Prostate gland (tissue), 2 donors: ENCODE measurements around the gene RTTN. TPM values are rescaled to one million over a fixed set of nuclear protein-coding genes. Genes with fewer than 3 reads are reported as not detected.

Experiments
- DNase-seq: peaks from one replicate; pipeline ENCODE4 v3.0.0-alpha.2; 2019; ENCODE audit warnings: low spot score
- H3K27ac ChIP-seq, 2 donors: fragments of 200-600 bp; sonication (generic); 2 replicates each; pipeline ENCODE4 v1.5.1; 2017 to 2019
- H3K27me3 ChIP-seq: fragments of 200-600 bp; sonication (generic); replicated peaks from 2 replicates; pipeline ENCODE4 v1.5.1; 2019; ENCODE audit not compliant: insufficient read depth
- H3K36me3 ChIP-seq, 2 donors: fragments of 200-600 bp; sonication (generic); 1 replicate in 1 of 2; 2 replicates in 1 of 2; pipeline versions ENCODE4 v1.5.1 to v1.8.1; 2017 to 2019
- H3K4me1 ChIP-seq: fragments of 200-600 bp; sonication (generic); replicated peaks from 2 replicates; pipeline ENCODE4 v1.5.1; 2019
- H3K4me3 ChIP-seq, 2 donors: fragments of 200-600 bp; sonication (generic); 2 replicates each; pipeline ENCODE4 v1.5.1; 2017 to 2019
- H3K9me3 ChIP-seq: fragments of 200-600 bp; sonication (generic); 2 replicates; pipeline ENCODE4 v1.5.1; 2017
- POLR2A ChIP-seq: fragments of 450-650 bp; IDR thresholded peaks from one replicate; pipeline ENCODE4 v1.6.1; 2016; ENCODE audit warnings: antibody characterized with exemption, mild to moderate bottlenecking
- POLR2AphosphoS5 ChIP-seq: sonication (generic); formaldehyde crosslinking; IDR thresholded peaks from one replicate; pipeline ENCODE4 v1.6.1; 2017; ENCODE audit warnings: antibody characterized with exemption
- WGBS: methylation state at CpG from one replicate; pipeline ENCODE4 v1.1.5; 2018; 5-methylcytosine and 5-hydroxymethylcytosine counted together
- intact Hi-C: fragments of 100-400 bp; cut with DNase I; formaldehyde crosslinking; loops from one replicate; pipeline ENCODE4 v1.14.2; 2022
- total RNA-seq, 2 donors: library from RNA; depleted of rRNA; stranded (reverse); fragments of >200 nt; gene quantifications; one replicate each; pipeline ENCODE4 v1.1.0, GENCODE V29; 2016
- TF ChIP-seq, protein P1 (sequence below), 4 experiments: fragments of 200-600 bp in 2 of 4; fragments of 450-650 bp in 2 of 4; sonication (generic) in 2 of 4; IDR thresholded peaks; 1 replicate in 3 of 4; 2 replicates in 1 of 4; pipeline ENCODE4 v1.5.1; 2016 to 2019; ENCODE audit warnings: antibody characterized with exemption in 4 of 4, mild to moderate bottlenecking in 2 of 4, moderate library complexity in 2 of 4

The RTTN gene
- total RNA-seq, 2 donors from 2014 or later, result 8.4 to 21.5 TPM

- no peak overlapping the region for H3K27ac ChIP-seq
- no peak overlapping the region for H3K4me3 ChIP-seq
- no peak for DNase-seq
- TF ChIP-seq POLR2A (no peak), POLR2AphosphoS5 (no peak)
- TF ChIP-seq, protein P1, sequence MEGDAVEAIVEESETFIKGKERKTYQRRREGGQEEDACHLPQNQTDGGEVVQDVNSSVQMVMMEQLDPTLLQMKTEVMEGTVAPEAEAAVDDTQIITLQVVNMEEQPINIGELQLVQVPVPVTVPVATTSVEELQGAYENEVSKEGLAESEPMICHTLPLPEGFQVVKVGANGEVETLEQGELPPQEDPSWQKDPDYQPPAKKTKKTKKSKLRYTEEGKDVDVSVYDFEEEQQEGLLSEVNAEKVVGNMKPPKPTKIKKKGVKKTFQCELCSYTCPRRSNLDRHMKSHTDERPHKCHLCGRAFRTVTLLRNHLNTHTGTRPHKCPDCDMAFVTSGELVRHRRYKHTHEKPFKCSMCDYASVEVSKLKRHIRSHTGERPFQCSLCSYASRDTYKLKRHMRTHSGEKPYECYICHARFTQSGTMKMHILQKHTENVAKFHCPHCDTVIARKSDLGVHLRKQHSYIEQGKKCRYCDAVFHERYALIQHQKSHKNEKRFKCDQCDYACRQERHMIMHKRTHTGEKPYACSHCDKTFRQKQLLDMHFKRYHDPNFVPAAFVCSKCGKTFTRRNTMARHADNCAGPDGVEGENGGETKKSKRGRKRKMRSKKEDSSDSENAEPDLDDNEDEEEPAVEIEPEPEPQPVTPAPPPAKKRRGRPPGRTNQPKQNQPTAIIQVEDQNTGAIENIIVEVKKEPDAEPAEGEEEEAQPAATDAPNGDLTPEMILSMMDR (IDR thresholded peaks at IDR 0.05), result no peak
- H3K36me3 ChIP-seq, result no peaks in the 10 kb centered on the region
- H3K9me3 ChIP-seq, result no peaks in the 10 kb centered on the region
- H3K27me3 ChIP-seq, result no peaks in the 10 kb centered on the region
- 95% methylated on average over 5 of the region's 5 CpGs for WGBS
- no peaks in the 10 kb centered on the region for H3K4me1 ChIP-seq
- intact Hi-C loops, result no loop called here
Observed at GRCh38 chr18:70073432-70073831, 132.1 kb downstream of the RTTN start.

GRCh38 chr18:70072678-70073077 is 132.8 kb downstream of the RTTN start:
- H3K27me3 ChIP-seq, result no peaks in the 10 kb centered on the region
- intact Hi-C loops, result no loop called here
- H3K4me3 ChIP-seq, result no peak overlapping the region
- H3K36me3 ChIP-seq, result no peaks in the 10 kb centered on the region
- WGBS, result 14% methylated on average over 1 of the region's 1 CpG
- TF ChIP-seq POLR2A, result no peak
- TF ChIP-seq, protein P1 (IDR thresholded peaks at IDR 0.05), result peak in 1 of 4 experiments; percentile 27
- DNase-seq, result no peak
- H3K9me3 ChIP-seq, result no peaks in the 10 kb centered on the region
- H3K4me1 ChIP-seq, result no peaks in the 10 kb centered on the region
- H3K27ac ChIP-seq, result no peak overlapping the region

DNA sequence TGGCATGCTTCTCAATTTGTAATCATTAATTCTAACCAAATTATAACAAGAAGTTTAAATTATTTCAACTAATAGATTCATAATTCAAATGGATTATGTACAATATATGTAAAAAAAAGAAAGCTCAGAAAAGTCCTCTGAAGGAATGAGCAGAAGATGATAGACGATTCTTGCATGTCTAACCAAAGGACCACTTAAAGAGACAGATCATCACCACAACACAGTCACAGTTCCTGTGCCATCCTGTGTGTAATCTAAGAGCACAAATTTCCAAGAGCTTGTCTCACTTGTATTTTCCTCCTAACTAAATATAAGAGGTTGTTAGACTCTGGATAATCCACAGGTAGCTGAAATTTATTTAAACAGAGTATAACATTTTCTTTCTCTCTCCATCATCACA is 135.5 kb downstream of the RTTN start:
- Histone ChIP-seq H3K36me3 (no peaks in the 10 kb centered on the region), H3K4me3 (no peak overlapping the region), H3K4me1 (no peaks in the 10 kb centered on the region), H3K27me3 (no peaks in the 10 kb centered on the region), H3K27ac (no peak overlapping the region), H3K9me3 (no peaks in the 10 kb centered on the region)
- TF ChIP-seq POLR2AphosphoS5, result no peak
- TF ChIP-seq, protein P1 (IDR thresholded peaks at IDR 0.05), result no peak
- no peak for TF ChIP-seq POLR2A
- intact Hi-C loops, result no loop called here
- DNase-seq, result no peak
- 71% methylated on average over 1 of the region's 1 CpG for whole genome bisulfite sequencing

GRCh38 chr18:70069382-70069781 is 136.1 kb downstream of the RTTN start:
- Histone ChIP-seq H3K9me3 (no peaks in the 10 kb centered on the region), H3K4me1 (no peaks in the 10 kb centered on the region)

DNA sequence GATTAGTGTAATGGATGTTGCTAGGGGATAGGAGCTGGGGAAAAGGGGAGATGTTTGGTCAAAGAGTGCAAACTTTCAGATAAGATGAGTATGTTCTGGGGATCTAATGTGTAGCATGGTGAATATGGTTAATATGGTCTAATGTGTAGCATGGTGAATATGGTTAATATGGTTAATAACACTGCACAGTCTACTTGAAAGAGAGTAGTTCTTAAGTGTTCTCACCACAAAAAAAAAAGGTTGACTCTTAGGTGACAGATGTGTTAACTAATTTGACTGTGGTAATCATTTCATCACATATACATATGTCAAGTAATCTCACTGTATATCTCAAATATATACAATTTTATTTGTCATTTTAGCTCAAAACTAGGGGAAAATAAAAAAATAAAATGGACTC is 136.5 kb downstream of the RTTN start:
- H3K27ac ChIP-seq, result no peak overlapping the region
- H3K36me3 ChIP-seq, result no peaks in the 10 kb centered on the region
- H3K4me3 ChIP-seq, result no peak overlapping the region
- no peaks in the 10 kb centered on the region for H3K9me3 ChIP-seq
- no peak for DNase-seq
- no peaks in the 10 kb centered on the region for H3K27me3 ChIP-seq
- no peak for TF ChIP-seq POLR2A
- no peak for TF ChIP-seq POLR2AphosphoS5
- TF ChIP-seq, protein P1 (IDR thresholded peaks at IDR 0.05), result no peak
- H3K4me1 ChIP-seq, result no peaks in the 10 kb centered on the region
- intact Hi-C loops, result no loop called here

More at GRCh38 chr18:70069382-70069781, 136.1 kb downstream of the RTTN start:
- no peak for TF ChIP-seq POLR2AphosphoS5
- no peak for TF ChIP-seq POLR2A
- TF ChIP-seq, protein P1 (IDR thresholded peaks at IDR 0.05), result no peak
- Histone ChIP-seq H3K27ac (no peak overlapping the region), H3K36me3 (no peaks in the 10 kb centered on the region), H3K27me3 (no peaks in the 10 kb centered on the region), H3K4me3 (no peak overlapping the region)
- intact Hi-C loops, result no loop called here
- DNase-seq, result no peak
